Erythroblast (primary cell): Measurements from ENCODE around the gene ABCA1.

Source experiments
- GATA1 ChIP-seq: IDR thresholded peaks from 2 replicates; pipeline ENCODE4 v1.6.1; 2011; ENCODE audit warnings: low read depth, mild to moderate bottlenecking, control low read depth, low read length, moderate library complexity
- POLR2A ChIP-seq: IDR thresholded peaks from 2 replicates; pipeline ENCODE4 v1.6.1; 2011; ENCODE audit warnings: mild to moderate bottlenecking, low read length

DNA sequence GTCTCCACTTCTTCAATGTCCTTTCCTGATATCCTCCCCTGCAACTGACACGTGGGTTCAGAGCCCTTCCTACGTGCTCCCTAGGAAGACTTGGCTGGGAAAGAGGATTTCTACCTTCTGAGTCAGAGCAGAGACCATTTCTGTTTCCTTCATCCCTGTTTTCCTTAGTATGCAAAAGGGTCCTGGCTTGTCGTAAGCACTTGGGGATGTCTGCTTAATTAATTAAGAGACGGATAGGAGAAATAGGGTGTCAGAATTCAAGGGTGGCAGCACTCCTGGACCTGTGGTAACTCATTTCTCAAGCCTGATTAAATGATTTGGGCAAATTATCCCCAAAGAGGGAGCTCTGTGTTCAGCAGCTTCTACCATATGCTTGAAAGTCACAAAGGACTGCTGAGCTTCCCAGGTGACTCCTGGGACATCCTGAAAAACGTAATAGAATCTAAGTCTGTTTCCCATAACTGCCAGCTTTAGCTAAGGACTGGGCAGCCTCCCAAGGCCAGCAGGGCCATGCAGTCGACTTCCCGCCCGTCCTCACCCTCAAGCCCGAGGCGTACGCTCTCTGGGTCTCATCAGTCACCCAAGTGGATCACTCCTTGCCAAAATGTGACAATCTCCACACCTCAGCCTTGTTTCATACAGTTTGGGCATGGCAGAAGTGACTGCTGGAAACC lies 20.5 kb downstream of the ABCA1 start:
- no peak for TF ChIP-seq POLR2A
- TF ChIP-seq GATA1, result no peak
